ENCODE data around the gene SHC2.

GRCh38 chr19:488505-489417 lies 27.9 kb upstream of the SHC2 start:
- TF ChIP-seq POLR2A (IDR thresholded peaks at IDR 0.05; ENCODE audit: low read depth, low read length) (peak; percentile 74), POLR2AphosphoS5 (IDR thresholded peaks at IDR 0.05; ENCODE audit: low read depth, low read length) (peak; percentile 59; the same call in 1 of the 2 replicates), PAX5 (IDR thresholded peaks at IDR 0.05; ENCODE audit: insufficient read depth, low read length, severe bottlenecking) (peak; percentile 50)

Measured in GM12891 (cell line).